ENCODE data around the gene OSBPL10.

DNA sequence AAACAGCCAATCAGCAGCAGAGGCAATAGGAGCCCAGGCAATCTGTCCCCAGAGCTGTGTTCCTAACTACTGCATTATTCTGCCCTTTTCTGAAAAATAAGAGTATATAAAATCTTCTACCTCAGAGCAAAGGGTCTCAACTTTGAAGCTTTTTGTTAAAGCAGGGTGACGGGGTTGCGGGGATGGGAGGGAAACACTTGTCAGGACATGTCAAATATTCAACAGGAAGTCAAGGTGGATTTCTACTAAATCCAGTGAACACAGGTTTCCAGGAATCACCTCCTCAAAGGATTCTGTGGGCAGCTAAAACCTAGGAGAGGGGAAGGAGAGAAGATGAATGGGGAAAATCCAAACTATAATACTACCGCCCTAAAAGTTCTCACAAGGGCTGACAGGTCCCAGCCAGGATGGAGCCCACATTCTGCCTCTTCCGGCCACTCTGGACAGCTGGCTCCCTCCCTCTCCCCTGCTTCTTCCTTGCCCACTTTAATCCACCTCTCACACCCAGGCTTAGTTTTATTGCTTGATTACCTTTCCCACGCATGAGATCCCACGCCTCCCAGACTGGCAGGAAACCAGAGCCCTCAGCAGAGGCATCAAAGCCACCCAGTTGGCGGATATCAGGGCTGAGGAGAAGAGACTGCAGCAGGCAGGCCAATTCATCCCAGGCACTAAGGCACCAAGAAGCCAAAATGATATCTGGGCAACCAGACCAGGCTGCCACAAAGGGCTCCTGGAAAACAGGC lies 77.2 kb downstream of the OSBPL10 start:
- TF ChIP-seq, protein P1, sequence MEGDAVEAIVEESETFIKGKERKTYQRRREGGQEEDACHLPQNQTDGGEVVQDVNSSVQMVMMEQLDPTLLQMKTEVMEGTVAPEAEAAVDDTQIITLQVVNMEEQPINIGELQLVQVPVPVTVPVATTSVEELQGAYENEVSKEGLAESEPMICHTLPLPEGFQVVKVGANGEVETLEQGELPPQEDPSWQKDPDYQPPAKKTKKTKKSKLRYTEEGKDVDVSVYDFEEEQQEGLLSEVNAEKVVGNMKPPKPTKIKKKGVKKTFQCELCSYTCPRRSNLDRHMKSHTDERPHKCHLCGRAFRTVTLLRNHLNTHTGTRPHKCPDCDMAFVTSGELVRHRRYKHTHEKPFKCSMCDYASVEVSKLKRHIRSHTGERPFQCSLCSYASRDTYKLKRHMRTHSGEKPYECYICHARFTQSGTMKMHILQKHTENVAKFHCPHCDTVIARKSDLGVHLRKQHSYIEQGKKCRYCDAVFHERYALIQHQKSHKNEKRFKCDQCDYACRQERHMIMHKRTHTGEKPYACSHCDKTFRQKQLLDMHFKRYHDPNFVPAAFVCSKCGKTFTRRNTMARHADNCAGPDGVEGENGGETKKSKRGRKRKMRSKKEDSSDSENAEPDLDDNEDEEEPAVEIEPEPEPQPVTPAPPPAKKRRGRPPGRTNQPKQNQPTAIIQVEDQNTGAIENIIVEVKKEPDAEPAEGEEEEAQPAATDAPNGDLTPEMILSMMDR (conservative IDR thresholded peaks at IDR 0.05 in 1 of 2, IDR thresholded peaks at IDR 0.05 in 1 of 2; ENCODE audit: low read depth in 1 of 2, low read length in 2 of 2) = no peak
- TF ChIP-seq EZH2 (IDR thresholded peaks at IDR 0.05; ENCODE audit: low read length, missing control alignments) = no peak

Data from fibroblast of lung (primary cell).